Measurements from ENCODE around the gene SETD3.

SETD3 gene

DNA sequence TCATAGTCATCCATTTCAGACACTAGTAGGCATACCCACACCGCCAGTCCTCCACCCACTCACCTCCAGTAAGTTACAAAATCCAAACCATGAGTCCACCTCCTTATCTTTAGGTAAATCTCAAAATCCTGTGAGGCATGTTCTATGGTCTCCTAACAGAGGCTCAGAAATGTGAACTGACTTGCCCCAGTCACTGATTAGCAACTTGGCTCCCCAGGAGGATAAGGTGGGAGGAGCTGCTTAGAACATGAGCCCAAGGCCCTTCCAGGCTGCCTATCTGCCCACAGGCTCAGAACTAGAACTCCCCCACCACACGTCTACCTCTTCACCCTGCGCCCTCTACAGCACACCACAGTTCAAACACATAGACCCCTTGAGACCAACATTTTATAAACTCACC, 19.9 kb downstream of the SETD3 start:
- no peak for DNase-seq (ENCODE audit: low read depth in 1 of 2, low spot score in 1 of 2)

DNA sequence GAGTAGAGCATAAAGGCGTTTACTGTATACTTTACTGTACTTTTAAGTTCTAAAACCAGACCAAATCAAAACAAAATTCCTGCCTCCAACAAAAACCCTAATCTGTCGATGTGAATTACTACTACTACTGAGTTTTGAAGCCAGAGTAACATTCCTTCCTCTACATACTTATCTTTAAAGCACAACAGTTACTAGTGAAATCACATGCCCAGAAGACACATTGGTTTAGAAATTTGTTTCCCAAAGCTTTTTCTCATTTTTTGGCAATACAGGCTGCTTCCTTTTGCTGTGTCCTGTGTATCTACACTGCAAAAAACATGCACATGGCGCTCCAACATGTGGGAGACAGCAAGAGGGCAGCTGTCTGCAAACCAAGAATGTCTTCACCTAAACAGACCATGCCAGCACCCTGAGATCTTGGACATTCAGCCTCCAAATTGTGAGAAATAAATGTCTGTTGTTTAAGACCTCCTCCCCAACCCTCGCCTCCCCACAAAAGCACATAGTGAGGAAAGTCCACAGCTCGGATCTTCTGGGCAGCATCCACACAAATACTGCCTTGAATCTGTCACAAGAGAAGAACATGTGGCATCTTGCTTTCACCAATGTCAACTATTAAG, 21.1 kb downstream of the SETD3 start:
- no peak for DNase-seq (ENCODE audit: low read depth in 1 of 2, low spot score in 1 of 2)

DNA sequence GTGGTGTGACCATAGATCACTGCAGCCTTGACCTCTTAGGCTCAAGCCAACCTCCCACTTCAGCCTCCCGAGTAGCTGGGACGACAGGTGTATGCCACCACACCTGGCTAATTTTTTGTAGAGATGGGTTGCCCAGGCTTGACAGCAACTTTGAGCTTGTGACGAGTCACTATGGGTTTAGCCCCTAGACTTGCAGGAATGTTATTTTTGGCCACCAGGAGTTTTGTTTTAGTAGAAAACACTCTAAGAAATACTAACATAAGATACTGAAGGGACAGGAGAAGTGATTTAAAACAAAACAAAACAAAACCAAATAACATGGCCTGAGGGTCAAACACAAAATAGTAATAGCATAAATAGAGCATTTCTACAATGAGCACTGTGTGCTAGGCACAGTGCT, 26.4 kb downstream of the SETD3 start:
- DNase-seq (ENCODE audit: low read depth in 1 of 2, low spot score in 1 of 2), result no peak

DNA sequence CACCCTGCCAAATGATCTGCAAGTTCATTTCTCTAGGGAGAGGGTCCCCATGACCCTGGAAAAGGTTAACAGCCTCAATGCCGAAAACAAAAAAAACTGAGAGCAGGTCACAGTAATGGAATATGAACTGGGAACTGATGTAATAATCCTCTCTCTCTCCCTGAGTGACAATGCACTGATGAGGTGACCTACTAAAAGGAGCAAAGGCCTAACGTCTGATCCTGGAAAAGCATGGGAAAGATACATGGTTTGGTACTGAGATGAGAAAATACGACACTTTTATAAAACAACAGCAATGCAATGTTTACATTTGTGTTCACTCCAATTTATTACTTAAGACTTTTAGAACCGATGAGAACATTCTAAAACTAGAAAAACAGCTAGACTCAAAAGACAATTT, 27.7 kb downstream of the SETD3 start:
- DNase-seq (ENCODE audit: low read depth in 1 of 2, low spot score in 1 of 2), result no peak

DNA sequence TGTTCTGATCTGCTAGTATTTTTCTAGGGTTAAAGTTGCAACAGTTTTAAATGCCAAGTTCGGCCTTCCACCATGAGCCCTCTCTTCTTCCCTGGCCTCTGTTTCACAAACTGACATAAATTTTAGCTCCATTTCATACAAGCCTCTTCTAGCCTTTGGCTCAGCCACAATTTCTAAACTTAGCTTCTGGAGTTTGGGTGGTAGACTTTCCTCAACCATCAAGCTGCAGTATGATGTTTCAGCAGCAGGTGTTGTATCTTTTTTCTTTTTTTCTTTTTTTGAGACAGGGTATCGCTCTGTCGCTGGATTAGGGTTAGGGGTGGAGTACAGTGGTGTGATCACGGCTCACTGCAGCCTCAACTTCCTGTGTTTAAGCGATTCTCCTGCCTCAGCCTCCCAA, 29.4 kb downstream of the SETD3 start:
- no peak for DNase-seq (ENCODE audit: low read depth in 1 of 2, low spot score in 1 of 2)

DNA sequence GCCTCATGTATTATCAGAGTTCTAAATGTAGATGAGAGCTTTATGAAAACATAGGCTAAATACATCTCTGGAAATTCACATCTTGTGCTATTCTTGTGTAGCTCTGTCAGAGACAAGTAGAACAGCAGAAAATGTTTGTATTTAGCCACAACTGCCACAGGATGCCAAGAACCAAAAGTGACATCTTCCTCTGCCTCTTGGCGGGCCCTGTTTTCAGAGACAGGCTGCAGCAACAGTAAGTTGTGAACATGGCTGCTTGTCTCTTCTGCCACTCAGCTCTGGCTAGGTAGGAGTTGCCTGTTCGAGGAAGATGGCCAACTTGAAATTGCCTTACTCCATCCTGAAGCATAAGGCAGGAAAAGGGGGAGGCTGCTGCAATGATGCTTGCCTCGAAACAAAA, 30.4 kb downstream of the SETD3 start:
- no peak for DNase-seq (ENCODE audit: low read depth in 1 of 2, low spot score in 1 of 2)

DNA sequence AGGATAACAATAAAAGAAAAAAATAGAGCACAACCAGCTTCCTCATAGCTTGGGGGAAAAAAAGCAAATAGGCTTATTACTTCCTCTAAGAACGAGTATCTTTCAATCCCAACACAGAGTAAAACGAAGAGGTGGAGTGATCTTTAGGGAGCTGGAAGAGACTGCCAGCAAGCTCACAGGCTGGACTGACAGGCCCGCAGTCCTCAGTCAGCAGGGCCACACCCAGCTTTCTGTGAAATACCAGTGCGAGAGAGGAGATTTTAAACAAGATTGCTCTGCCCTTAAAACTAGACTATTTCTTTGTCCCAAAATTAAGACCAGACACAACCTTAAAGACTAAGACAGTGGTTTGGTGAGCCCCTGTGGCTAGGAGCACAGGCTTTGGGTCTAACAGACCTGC, 32.9 kb downstream of the SETD3 start:
- DNase-seq (ENCODE audit: low read depth in 1 of 2, low spot score in 1 of 2), result no peak

DNA sequence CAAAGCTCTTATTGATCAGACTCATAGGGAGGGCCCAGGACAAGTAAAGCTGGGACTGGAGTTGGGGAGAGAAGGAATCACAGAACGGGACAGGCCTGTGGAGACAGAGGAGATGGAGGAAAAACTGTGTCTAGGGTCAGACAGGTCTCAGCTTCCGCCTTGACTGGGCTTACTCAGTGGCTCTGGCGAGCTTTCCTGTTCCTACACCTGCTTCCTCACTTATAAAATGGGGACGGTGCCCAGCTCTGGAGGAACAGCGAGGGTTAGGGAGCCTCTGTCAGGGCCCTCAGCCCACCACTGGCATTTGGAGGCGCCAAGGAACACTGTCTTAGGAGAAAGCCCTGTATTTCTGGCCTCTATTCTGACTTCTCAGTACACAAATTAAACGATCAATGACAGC, 34.7 kb downstream of the SETD3 start:
- no peak for DNase-seq (ENCODE audit: low read depth in 1 of 2, low spot score in 1 of 2)

DNA sequence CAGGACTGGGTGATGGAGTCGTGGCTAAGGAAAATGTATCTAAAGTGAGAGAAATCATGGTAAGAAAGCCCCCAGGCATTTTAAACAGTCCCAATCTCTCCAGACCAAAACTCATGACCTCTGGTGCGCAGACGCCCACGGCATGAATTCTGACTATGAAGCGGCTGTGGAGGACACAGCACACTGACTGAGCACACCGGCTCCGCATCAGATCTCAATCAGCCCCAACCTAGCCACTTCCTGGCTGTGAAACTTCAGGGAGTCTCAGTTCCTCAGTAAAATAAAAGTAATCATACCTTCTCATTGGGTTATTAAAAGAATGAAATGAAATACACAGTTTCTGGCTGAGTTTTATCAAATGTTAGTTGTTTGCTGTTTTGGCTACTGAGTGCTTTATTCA, 38.7 kb downstream of the SETD3 start:
- no peak for DNase-seq (ENCODE audit: low read depth in 1 of 2, low spot score in 1 of 2)

DNA sequence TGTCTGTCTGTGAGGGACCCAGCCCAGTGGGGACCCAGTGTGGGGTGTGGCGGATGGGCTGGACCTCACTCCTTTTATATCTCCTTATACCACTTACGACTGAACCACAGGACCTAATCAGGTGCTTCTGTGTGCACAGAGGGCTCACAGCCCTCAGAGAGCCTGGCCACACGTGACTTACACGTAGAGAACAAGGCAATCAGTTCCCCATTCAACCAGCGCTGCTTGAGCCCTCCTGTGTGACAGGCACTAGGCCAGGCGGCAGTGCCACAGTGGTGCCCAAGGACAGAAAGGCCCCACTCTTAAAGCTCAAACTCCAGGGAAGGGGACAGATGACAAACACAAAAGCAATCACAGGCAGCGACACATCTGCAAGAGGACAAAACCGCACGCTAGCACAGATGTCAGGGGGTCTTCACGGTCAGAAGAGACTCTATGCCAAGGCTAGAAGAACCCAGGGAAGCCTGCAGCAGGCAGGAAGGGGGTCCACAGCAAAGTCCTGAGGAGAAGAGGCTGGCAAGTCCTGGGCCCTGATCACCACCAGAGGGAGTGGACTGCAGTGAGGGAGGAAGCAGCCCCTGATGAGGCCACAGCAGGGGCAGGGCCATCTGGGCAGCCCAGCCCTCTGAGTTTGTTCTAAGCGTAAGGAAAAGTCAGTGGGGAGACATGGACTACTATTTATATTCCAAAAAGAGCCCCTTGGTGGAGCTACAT, 39.3 kb downstream of the SETD3 start:
- no peak for DNase-seq (ENCODE audit: low read depth in 1 of 2, low spot score in 1 of 2)

DNA sequence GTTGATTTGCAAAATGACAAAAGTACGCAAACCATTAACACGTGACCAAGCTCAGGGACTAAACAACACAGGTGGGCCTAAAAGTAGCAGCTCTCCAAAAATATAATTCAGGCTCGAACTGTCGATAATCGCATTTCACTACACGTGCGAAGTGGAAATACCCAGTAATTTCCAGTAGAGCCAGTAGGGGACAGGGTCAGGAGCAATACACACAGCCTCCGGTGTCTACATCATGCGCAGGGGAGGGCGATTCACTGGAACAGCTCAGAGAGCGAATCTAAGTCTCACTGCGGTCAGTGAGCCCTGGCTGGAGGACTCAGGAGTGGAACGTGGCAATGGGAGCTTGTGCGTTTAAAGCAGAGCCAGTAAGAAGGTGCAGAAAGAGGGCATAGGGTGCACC, 40.4 kb downstream of the SETD3 start:
- no peak for DNase-seq (ENCODE audit: low read depth in 1 of 2, low spot score in 1 of 2)

DNA sequence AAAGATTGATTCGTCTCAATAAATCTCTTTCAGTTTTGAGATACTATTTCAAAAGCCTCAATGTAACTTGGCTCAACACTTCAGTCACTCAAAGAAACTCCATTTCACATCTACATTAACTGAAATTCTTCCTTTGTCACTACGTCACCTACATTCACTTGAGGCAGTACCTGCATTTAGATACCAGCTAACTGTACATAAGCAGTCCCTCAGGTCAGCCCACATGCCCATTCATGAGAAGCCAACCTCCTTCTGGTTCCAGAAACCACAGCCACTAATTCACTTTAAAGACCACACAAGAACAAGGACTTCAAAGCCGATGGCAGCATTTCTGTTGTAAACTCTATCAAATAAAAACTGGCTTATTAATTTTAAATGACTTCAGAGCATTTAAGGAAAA, 43.0 kb downstream of the SETD3 start:
- no peak for DNase-seq (ENCODE audit: low read depth in 1 of 2, low spot score in 1 of 2)

DNA sequence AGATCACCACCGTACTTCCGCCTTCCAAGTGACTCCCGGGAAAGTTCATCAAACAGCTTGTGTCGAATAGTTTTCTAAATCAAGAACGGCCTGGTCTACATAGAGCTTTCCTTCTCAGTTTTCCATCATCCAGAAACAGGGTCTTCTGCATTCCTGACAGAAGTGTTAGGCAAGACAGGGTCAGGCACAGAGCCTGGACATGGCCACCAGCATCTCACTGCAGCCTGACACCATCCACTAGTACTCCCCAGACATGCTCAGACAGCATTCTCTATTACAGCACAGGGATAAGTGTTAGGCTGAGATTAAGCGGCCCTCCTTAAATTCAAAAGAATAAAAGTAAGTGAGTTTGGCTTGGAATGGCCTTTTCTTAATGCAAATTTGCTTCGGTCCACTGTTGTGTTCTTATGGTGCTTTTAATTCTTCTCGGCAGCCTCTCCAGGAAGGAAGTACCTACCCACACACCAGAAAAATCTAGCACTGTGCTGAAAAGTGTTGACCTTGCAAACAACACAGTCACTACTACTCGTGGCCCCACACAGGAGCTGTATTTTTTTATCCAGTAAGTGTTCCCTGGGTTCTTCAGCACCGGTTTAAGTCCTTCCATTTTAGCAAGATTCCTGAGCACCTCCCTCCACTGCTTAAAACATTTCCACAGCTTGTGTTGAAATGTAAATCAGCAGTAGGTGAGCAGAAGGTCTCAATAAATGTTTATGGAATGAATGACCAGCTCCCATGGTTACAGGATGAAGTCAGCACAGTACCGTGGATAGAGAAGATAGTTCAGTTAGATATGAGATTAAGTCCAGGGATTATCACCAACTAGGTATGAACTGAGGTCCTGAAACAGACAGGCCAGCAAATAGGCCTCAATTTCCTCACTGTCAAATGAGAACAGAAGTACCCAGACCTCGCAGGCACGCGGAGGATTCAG, 44.1 kb downstream of the SETD3 start:
- no peak for DNase-seq (ENCODE audit: low read depth in 1 of 2, low spot score in 1 of 2)

DNA sequence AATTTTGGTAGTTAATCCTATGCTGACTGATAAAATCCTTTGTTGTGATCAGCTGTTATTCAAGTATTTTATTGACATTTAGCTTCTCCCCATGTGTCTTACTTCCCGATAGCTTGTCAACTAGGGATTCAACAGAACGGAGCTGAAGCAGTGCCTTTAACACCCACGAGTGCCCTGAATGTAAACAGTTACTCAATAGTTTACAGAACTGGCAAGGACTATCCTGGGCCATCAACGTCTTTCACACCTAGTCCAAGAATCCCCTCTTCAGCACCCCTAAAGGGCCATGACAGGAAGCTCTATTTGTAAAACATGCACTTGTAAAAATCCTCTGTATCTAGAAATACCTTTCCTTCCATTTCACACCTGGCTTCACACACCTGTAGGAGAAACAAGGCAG, 45.3 kb downstream of the SETD3 start:
- DNase-seq (ENCODE audit: low read depth in 1 of 2, low spot score in 1 of 2), result no peak

DNA sequence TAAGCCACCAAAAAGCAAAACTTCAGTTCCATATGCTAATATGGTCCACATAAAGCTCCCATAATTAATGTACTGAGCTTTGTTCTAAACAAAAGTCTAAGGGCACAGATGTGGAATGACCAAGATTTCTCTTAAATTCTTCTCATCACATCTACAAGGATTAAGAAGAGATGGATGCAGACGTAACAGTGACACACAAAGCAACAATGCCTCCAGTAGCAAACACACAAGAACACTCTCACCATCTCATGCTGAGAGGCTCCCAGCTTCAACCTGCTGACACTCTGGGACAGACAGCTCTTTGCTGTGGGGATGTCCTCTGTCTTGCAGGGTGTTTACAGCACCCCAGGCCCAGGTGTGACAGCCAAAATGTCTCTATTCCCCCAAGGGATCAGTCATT, 48.2 kb downstream of the SETD3 start:
- no peak for DNase-seq (ENCODE audit: low read depth in 1 of 2, low spot score in 1 of 2)

DNA sequence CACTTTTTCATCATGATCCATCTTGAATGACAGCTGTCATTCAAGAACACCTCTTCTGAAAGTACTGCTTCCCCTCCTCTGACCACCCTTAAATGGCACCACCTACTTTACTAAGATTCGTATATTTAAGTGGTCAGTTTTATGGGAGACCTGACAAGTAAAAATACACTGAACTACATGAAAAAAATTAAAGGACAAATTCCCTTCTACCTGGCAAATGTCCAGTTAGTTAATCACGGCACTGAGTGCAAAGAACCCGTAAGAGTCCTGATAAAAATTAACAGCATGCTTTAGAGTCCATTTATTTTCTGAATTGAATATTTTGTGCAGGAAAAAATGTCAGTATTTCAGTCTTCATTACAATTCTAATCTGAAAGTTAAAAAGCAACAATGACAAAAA, 48.7 kb downstream of the SETD3 start:
- no peak for DNase-seq (ENCODE audit: low read depth in 1 of 2, low spot score in 1 of 2)

DNA sequence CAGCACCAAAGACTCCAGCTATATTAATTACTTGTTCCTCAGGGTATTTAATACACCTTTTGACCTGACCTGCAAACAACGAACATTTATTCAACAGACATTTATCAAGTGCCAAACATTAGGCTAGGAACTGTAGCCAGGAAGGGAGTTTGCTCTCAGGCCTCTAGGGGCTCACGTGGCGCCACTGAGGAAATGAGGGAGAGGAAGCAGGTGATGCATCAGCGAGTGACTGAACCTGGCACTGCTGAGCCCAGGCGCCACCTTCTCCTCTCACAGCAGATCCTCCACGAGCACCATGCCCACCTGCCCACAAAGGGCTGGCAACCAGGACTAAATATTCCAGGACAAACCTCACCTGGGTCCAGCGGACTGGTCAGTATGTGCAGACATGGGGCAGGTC, 50.2 kb downstream of the SETD3 start:
- DNase-seq (ENCODE audit: low read depth in 1 of 2, low spot score in 1 of 2), result peak in 1 of 2 donors; percentile 6

DNA sequence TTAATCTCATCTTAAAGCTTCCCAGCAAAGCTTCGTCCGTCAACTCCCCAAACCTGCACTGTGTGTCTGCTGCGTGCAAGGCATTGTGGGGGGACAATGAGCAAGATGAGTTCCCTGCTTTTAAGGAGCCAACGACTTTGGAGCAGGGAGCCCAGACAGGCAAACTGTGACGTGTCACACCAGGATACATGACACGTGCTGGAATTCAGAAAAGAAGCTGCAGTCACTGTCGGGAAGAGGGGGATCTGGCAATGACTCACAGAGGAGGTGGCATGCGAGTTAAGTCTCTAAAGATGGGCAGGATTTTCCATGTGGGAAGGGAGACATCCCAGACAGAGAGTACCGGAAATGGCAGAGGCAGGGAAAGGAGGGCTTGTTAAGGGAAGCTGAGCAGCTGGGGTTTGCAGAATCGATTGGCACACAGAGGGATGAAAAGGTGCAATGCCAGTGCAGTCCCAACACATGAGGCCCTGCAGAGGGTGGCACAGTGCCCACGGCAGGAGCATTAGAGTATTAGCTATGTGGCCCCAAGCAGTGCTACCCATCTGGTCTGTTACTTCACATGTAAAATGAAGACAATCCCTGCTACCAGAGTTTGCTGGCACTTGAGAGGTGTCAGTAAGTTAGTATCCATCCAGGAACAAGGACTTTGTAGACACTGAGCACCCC, 52.9 kb downstream of the SETD3 start:
- no peak for DNase-seq (ENCODE audit: low read depth in 1 of 2, low spot score in 1 of 2)

DNA sequence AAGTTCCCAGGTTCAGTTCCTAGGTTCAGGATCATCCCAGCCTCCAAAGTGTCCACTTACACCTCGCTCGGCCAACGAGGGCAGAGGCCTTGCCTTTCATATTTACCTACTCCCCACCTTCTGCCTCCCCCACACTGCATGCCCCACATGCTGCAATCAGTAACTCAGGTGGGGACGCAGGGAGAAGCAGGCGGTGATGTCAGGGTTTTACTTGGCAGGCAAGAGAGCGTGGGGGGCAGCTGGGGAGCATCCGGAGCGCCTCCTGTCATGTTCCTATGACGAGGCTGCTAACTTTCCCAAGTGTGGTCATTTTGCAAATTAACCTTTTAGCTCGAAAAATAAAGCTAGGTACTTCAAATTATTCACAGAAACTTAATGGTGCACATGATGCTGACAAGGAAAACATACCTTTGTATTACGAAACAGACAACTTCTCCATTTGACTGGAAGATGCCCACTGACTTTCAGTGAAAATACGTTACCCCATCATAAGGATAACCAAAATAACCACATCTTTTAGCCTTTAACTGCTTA, 53.8 kb downstream of the SETD3 start:
- DNase-seq (ENCODE audit: low read depth in 1 of 2, low spot score in 1 of 2), result no peak

DNA sequence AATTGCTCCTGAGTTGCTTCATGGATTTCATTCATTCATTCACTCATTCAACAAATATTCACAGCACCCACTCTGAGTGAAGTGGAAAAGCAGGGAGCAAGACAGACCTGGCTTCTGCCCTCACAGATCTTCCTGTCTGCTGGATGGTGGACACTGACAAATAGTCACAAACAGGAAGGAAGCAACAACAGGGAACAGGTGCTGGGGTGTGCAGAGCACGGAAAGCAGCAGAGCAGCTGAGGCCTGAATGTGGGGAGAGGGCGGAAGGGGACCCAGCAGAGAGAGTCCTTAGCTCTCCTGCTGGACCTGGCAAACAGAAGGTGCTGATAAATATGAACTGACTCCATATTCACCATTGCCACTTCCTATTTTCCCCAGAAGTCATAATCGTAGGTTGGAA, 54.4 kb downstream of the SETD3 start:
- DNase-seq (ENCODE audit: low read depth in 1 of 2, low spot score in 1 of 2), result no peak

DNA sequence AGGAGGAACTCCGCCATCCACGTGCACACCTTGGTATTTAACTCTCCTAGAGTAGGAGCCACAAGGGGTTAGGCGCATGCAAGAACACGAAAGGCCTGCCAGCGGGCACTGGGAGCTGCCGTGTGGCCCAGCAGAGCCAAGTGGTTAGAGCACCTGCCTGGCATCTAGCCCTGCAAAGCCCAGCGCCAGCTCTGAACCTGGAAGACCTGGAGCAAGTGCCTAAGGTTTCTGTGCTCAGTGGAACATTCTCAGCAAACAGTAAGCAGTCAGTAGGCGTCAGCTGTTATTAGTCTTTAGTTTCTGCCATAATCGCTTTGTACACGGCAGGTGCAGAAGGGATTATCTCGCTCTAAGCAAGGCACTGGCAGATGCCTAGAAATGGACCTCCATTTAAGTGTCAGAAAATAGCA, 55.4 kb downstream of the SETD3 start:
- no peak for DNase-seq (ENCODE audit: low read depth in 1 of 2, low spot score in 1 of 2)
